Stimulated activated naive B cell treated with anti-CD40 and anti-IgM and Interleukin-4, amounts not matched to agents 10 μg/mL and 1 μg/mL and 100 μg/mL, for 72 hours (primary cell): Measurements from ENCODE around the gene GPC2.
A peak's percentile ranks its signal among the peaks of the same experiment; 100 is the strongest.

Experiments used
- ATAC-seq, 2 donors: fragments of 150-1000 bp; cut with Tn5 transposase; replicated peaks; 2 replicates each; pipeline ENCODE4 v1.10.0; 2021; ENCODE audit warnings: moderate library complexity in 1 of 2
- DNase-seq: peaks from one replicate; pipeline ENCODE4 v3.0.0; 2021
- H3K27ac Mint-ChIP-seq: one replicate; pipeline ENCODE4 v1.8.0; 2022; ENCODE audit warnings: mild to moderate bottlenecking, mixed read lengths
- H3K27me3 Mint-ChIP-seq, 2 donors: one replicate each; pipeline ENCODE4 v1.8.0; 2022; ENCODE audit warnings: mixed read lengths in 2 of 2
- H3K36me3 Mint-ChIP-seq, 2 donors: one replicate each; pipeline ENCODE4 v1.8.0; 2022; ENCODE audit warnings: mixed read lengths in 2 of 2, mild to moderate bottlenecking in 1 of 2
- H3K4me1 Mint-ChIP-seq, 2 donors: one replicate each; pipeline ENCODE4 v1.8.0; 2022; ENCODE audit warnings: mixed read lengths in 2 of 2, mild to moderate bottlenecking in 1 of 2
- H3K4me3 Mint-ChIP-seq, 2 donors: one replicate each; pipeline ENCODE4 v1.8.0; 2022; ENCODE audit warnings: mild to moderate bottlenecking in 2 of 2, mixed read lengths in 2 of 2, moderate library complexity in 1 of 2
- H3K9me3 Mint-ChIP-seq, 2 donors: one replicate each; pipeline ENCODE4 v1.8.0; 2022; ENCODE audit warnings: mixed read lengths in 2 of 2, mild to moderate bottlenecking in 1 of 2

Gene GPC2

GRCh38 chr7:100170101-100170897 lies 6.9 kb downstream of the GPC2 start:
- Mint-ChIP-seq H3K27me3 (peaks cover 48% of the 10 kb centered on the region in 2 donors), H3K27ac (peak overlapping the region; percentile 33)

GRCh38 chr7:100169147-100169850 lies 7.9 kb downstream of the GPC2 start:
- no peak overlapping the region for H3K27ac Mint-ChIP-seq
- peak overlapping the region in 1 of 2 donors; percentile 74 for H3K4me3 Mint-ChIP-seq
- H3K36me3 Mint-ChIP-seq = peaks cover 1 to 8% of the 10 kb centered on the region in 2 donors
- peaks cover 37 to 56% of the 10 kb centered on the region in 2 donors for H3K4me1 Mint-ChIP-seq
- peaks cover 48% of the 10 kb centered on the region in 2 donors for H3K27me3 Mint-ChIP-seq
- no peaks in the 10 kb centered on the region for H3K9me3 Mint-ChIP-seq
- no peak for ATAC-seq
- no peak for DNase-seq

More at GRCh38 chr7:100170101-100170897, 6.9 kb downstream of the GPC2 start:
- Mint-ChIP-seq H3K4me3 (peak overlapping the region; percentile 68 to 80), H3K36me3 (peaks cover 1 to 8% of the 10 kb centered on the region in 2 donors), H3K4me1 (peaks cover 37 to 56% of the 10 kb centered on the region in 2 donors), H3K9me3 (no peaks in the 10 kb centered on the region)
- no peak for DNase-seq
- no peak for ATAC-seq

- peak; percentile 20 to 21 for ATAC-seq
- H3K36me3 Mint-ChIP-seq = peaks cover 0 to 5% of the 10 kb centered on the region in 2 donors
- DNase-seq = no peak
- H3K4me3 Mint-ChIP-seq = peak overlapping the region; percentile 68 to 74
- H3K27ac Mint-ChIP-seq = no peak overlapping the region
- H3K4me1 Mint-ChIP-seq = peaks cover 37 to 52% of the 10 kb centered on the region in 2 donors
- H3K9me3 Mint-ChIP-seq = no peaks in the 10 kb centered on the region
- peaks cover 48% of the 10 kb centered on the region in 2 donors for H3K27me3 Mint-ChIP-seq
Measured at GRCh38 chr7:100167912-100168323, 9.3 kb downstream of the GPC2 start.

- peaks cover 48% of the 10 kb centered on the region in 2 donors for H3K27me3 Mint-ChIP-seq
- DNase-seq (no peak), ATAC-seq (no peak)
- peaks cover 37 to 52% of the 10 kb centered on the region in 2 donors for H3K4me1 Mint-ChIP-seq
- no peaks in the 10 kb centered on the region for H3K9me3 Mint-ChIP-seq
- H3K4me3 Mint-ChIP-seq = peak overlapping the region; percentile 68 to 74
- peaks cover 0 to 5% of the 10 kb centered on the region in 2 donors for H3K36me3 Mint-ChIP-seq
- no peak overlapping the region for H3K27ac Mint-ChIP-seq
Measured at GRCh38 chr7:100166970-100167911, 9.9 kb downstream of the GPC2 start.

- no peak for DNase-seq
- no peak for ATAC-seq
- Mint-ChIP-seq H3K36me3 (peaks cover 0 to 5% of the 10 kb centered on the region in 2 donors), H3K9me3 (no peaks in the 10 kb centered on the region), H3K4me3 (no peak overlapping the region), H3K4me1 (peaks cover 34 to 46% of the 10 kb centered on the region in 2 donors), H3K27me3 (peaks cover 48% of the 10 kb centered on the region in 2 donors), H3K27ac (no peak overlapping the region)
Measured at GRCh38 chr7:100166317-100166940, 10.8 kb downstream of the GPC2 start.

- no peaks in the 10 kb centered on the region for H3K9me3 Mint-ChIP-seq
- no peak for DNase-seq
- peaks cover 31 to 32% of the 10 kb centered on the region in 2 donors for H3K27me3 Mint-ChIP-seq
- H3K4me3 Mint-ChIP-seq = no peak overlapping the region
- H3K27ac Mint-ChIP-seq = no peak overlapping the region
- peaks cover 29 to 33% of the 10 kb centered on the region in 2 donors for H3K4me1 Mint-ChIP-seq
- no peak for ATAC-seq
- no peaks in the 10 kb centered on the region for H3K36me3 Mint-ChIP-seq
Measured at GRCh38 chr7:100163871-100164270, 13.3 kb downstream of the GPC2 start.

GRCh38 chr7:100163006-100163531 lies 14.1 kb downstream of the GPC2 start:
- ATAC-seq = no peak
- Mint-ChIP-seq H3K9me3 (no peaks in the 10 kb centered on the region), H3K36me3 (no peaks in the 10 kb centered on the region), H3K27me3 (peaks cover 23 to 24% of the 10 kb centered on the region in 2 donors), H3K4me1 (peaks cover 23 to 30% of the 10 kb centered on the region in 2 donors), H3K4me3 (no peak overlapping the region), H3K27ac (no peak overlapping the region)
- no peak for DNase-seq

- ATAC-seq (no peak), DNase-seq (no peak)
- no peaks in the 10 kb centered on the region for H3K9me3 Mint-ChIP-seq
- H3K4me1 Mint-ChIP-seq = peaks cover 20 to 40% of the 10 kb centered on the region in 2 donors
- H3K4me3 Mint-ChIP-seq = peak overlapping the region; percentile 39
- H3K36me3 Mint-ChIP-seq = peaks cover 5 to 21% of the 10 kb centered on the region in 2 donors
- H3K27ac Mint-ChIP-seq = peak overlapping the region; percentile 14
- H3K27me3 Mint-ChIP-seq = no peaks in the 10 kb centered on the region
Measured at GRCh38 chr7:100160067-100160466, 17.1 kb downstream of the GPC2 start.

GRCh38 chr7:100159099-100159623 lies 18.0 kb downstream of the GPC2 start:
- Mint-ChIP-seq H3K9me3 (no peaks in the 10 kb centered on the region), H3K4me3 (peak overlapping the region; percentile 88 to 90), H3K36me3 (peaks cover 5 to 24% of the 10 kb centered on the region in 2 donors), H3K4me1 (peaks cover 23 to 49% of the 10 kb centered on the region in 2 donors), H3K27me3 (no peaks in the 10 kb centered on the region), H3K27ac (peak overlapping the region; percentile 94)
- DNase-seq = no peak
- ATAC-seq = no peak

GRCh38 chr7:100158229-100159098 lies 18.7 kb downstream of the GPC2 start, which contains the start of gene TRAPPC14:
Gene TRAPPC14, minus strand, starts transcription at chr7:100158723. Its CDS starts 224 bp downstream, at chr7:100158499.
- DNase-seq (peak; percentile 82), ATAC-seq (peak; percentile 87 to 91)
- peak within 1 kb of the TSS; percentile 88 to 90 for H3K4me3 Mint-ChIP-seq
- H3K36me3 Mint-ChIP-seq = peaks cover 5 to 27% of the 10 kb centered on the region in 2 donors
- H3K27ac Mint-ChIP-seq = peak within 1 kb of the TSS; percentile 94
- H3K9me3 Mint-ChIP-seq = no peaks in the 10 kb centered on the region
- H3K27me3 Mint-ChIP-seq = no peaks in the 10 kb centered on the region
- peaks cover 27 to 54% of the 10 kb centered on the region in 2 donors for H3K4me1 Mint-ChIP-seq

GRCh38 chr7:100157334-100158228 lies 19.6 kb downstream of the GPC2 start:
- Mint-ChIP-seq H3K36me3 (peaks cover 7 to 32% of the 10 kb centered on the region in 2 donors), H3K9me3 (no peaks in the 10 kb centered on the region), H3K27me3 (no peaks in the 10 kb centered on the region), H3K4me1 (peaks cover 26 to 60% of the 10 kb centered on the region in 2 donors), H3K4me3 (peak overlapping the region; percentile 88 to 90), H3K27ac (peak overlapping the region; percentile 88)
- ATAC-seq (no peak), DNase-seq (no peak)

GRCh38 chr7:100157069-100157333 lies 20.2 kb downstream of the GPC2 start:
- Mint-ChIP-seq H3K4me3 (peak overlapping the region; percentile 88 to 90), H3K4me1 (peaks cover 31 to 66% of the 10 kb centered on the region in 2 donors), H3K9me3 (no peaks in the 10 kb centered on the region), H3K27ac (peak overlapping the region; percentile 88), H3K36me3 (peaks cover 11 to 37% of the 10 kb centered on the region in 2 donors), H3K27me3 (no peaks in the 10 kb centered on the region)
- DNase-seq = no peak
- no peak for ATAC-seq
